ENCODE data around the gene ZNF496.

DNA sequence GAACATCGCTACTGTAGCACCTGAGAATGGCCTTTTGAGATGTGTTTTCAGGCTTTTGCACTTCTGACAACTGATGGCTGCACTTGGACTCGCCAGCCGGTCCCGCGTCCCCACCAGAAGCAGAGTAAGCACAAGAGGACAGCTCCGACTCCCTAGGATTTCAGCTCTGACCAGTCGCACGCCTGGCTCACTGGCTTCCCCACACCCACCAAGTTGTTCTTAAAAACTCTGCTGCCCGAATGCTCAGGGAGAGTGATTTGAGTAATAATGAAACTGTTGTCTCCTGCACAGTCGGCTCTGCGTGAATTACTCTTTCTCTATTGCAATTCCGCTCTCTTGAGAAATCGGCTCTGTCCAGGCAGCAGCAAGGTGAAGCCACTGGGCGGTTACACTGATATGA, 44.1 kb upstream of the ZNF496 start:
- TF ChIP-seq CEBPB (IDR thresholded peaks at IDR 0.05; ENCODE audit: low read depth, low read length) (no peak), CTCF (conservative IDR thresholded peaks at IDR 0.05; ENCODE audit: low read depth, low read length) (no peak), RFX5 (IDR thresholded peaks at IDR 0.05; ENCODE audit: low read depth, low read length) (no peak), RAD21 (IDR thresholded peaks at IDR 0.05; ENCODE audit: low read length) (no peak), MAFK (IDR thresholded peaks at IDR 0.05; ENCODE audit: low read depth, low read length) (no peak), FOS (IDR thresholded peaks at IDR 0.05; ENCODE audit: low read depth, low read length) (no peak), POLR2A (IDR thresholded peaks at IDR 0.05; ENCODE audit: low read depth, low read length) (no peak), MXI1 (IDR thresholded peaks at IDR 0.05; ENCODE audit: borderline replicate concordance, low read depth, low read length) (no peak), SMC3 (IDR thresholded peaks at IDR 0.05; ENCODE audit: low read depth, low read length) (no peak)
- TF ChIP-seq, protein P1, sequence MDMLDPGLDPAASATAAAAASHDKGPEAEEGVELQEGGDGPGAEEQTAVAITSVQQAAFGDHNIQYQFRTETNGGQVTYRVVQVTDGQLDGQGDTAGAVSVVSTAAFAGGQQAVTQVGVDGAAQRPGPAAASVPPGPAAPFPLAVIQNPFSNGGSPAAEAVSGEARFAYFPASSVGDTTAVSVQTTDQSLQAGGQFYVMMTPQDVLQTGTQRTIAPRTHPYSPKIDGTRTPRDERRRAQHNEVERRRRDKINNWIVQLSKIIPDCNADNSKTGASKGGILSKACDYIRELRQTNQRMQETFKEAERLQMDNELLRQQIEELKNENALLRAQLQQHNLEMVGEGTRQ (IDR thresholded peaks at IDR 0.05; ENCODE audit: low read depth, low read length): no peak
- TF ChIP-seq, protein P2, sequence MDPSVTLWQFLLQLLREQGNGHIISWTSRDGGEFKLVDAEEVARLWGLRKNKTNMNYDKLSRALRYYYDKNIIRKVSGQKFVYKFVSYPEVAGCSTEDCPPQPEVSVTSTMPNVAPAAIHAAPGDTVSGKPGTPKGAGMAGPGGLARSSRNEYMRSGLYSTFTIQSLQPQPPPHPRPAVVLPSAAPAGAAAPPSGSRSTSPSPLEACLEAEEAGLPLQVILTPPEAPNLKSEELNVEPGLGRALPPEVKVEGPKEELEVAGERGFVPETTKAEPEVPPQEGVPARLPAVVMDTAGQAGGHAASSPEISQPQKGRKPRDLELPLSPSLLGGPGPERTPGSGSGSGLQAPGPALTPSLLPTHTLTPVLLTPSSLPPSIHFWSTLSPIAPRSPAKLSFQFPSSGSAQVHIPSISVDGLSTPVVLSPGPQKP (IDR thresholded peaks at IDR 0.05; ENCODE audit: borderline replicate concordance, low read depth, low read length): no peak
